Parathyroid adenoma (tissue), 2 donors: Measurements from ENCODE around the gene HOXB7.

ENCODE experiments used
- H2AFZ ChIP-seq: fragments of 300-600 bp; sonication (generic); one replicate; pipeline ENCODE4 v1.7.0; 2017; ENCODE audit warnings: antibody characterized with exemption, mild to moderate bottlenecking
- H3K27ac ChIP-seq: fragments of 300-600 bp; sonication (generic); one replicate; pipeline ENCODE4 v1.7.0; 2017
- H3K27me3 ChIP-seq: fragments of 300-600 bp; sonication (generic); one replicate; pipeline ENCODE4 v1.7.0; 2017; ENCODE audit warnings: low read length; ENCODE audit not compliant: control insufficient read depth, insufficient read depth
- H3K36me3 ChIP-seq: fragments of 300-600 bp; sonication (generic); one replicate; pipeline ENCODE4 v1.7.0; 2017; ENCODE audit warnings: low read length; ENCODE audit not compliant: control insufficient read depth, insufficient read depth
- H3K4me1 ChIP-seq: fragments of 300-600 bp; sonication (generic); one replicate; pipeline ENCODE4 v1.7.0; 2017; ENCODE audit warnings: control low read depth
- H3K4me2 ChIP-seq: fragments of 300-600 bp; sonication (generic); one replicate; pipeline ENCODE4 v1.7.0; 2017; ENCODE audit warnings: low read length
- H3K4me3 ChIP-seq: fragments of 300-600 bp; sonication (generic); one replicate; pipeline ENCODE4 v1.7.0; 2017; ENCODE audit warnings: low read depth, low read length
- H3K79me2 ChIP-seq: fragments of 300-600 bp; sonication (generic); one replicate; pipeline ENCODE4 v1.7.0; 2017; ENCODE audit warnings: control low read depth
- H3K9ac ChIP-seq: fragments of 300-600 bp; sonication (generic); one replicate; pipeline ENCODE4 v1.7.0; 2017; ENCODE audit warnings: mild to moderate bottlenecking
- H3K9me3 ChIP-seq: fragments of 300-600 bp; sonication (generic); one replicate; pipeline ENCODE4 v1.7.0; 2017; ENCODE audit warnings: low read length; ENCODE audit not compliant: control insufficient read depth
- CTCF ChIP-seq: fragments of 300-600 bp; sonication (generic); IDR thresholded peaks from one replicate; pipeline ENCODE4 v1.7.0; 2017; ENCODE audit warnings: antibody characterized with exemption, mild to moderate bottlenecking
- donor health status: primary hyperparathyroidism.

The HOXB7 gene

GRCh38 chr17:48561884-48562810 is 48.7 kb downstream of the HOXB7 start:
- H3K27me3 ChIP-seq, result no peaks in the 10 kb centered on the region
- TF ChIP-seq CTCF, result no peak
- H3K4me2 ChIP-seq, result peak overlapping the region; percentile 59
- H3K4me3 ChIP-seq, result no peak overlapping the region
- H3K4me1 ChIP-seq, result no peaks in the 10 kb centered on the region
- H3K79me2 ChIP-seq, result no peaks in the 10 kb centered on the region
- H3K27ac ChIP-seq, result no peak overlapping the region
- no peak overlapping the region for H3K9ac ChIP-seq
- H2AFZ ChIP-seq, result no peak overlapping the region
- H3K9me3 ChIP-seq, result no peaks in the 10 kb centered on the region
- H3K36me3 ChIP-seq, result no peaks in the 10 kb centered on the region

GRCh38 chr17:48559840-48560817 is 50.7 kb downstream of the HOXB7 start:
- no peak overlapping the region for H3K4me2 ChIP-seq
- H3K27me3 ChIP-seq, result no peaks in the 10 kb centered on the region
- no peaks in the 10 kb centered on the region for H3K9me3 ChIP-seq
- H3K36me3 ChIP-seq, result no peaks in the 10 kb centered on the region
- no peaks in the 10 kb centered on the region for H3K4me1 ChIP-seq
- no peak overlapping the region for H3K27ac ChIP-seq
- no peaks in the 10 kb centered on the region for H3K79me2 ChIP-seq
- H3K4me3 ChIP-seq, result no peak overlapping the region
- H2AFZ ChIP-seq, result no peak overlapping the region
- TF ChIP-seq CTCF, result no peak
- no peak overlapping the region for H3K9ac ChIP-seq

- Histone ChIP-seq H3K36me3 (no peaks in the 10 kb centered on the region), H3K4me1 (no peaks in the 10 kb centered on the region), H3K79me2 (no peaks in the 10 kb centered on the region), H3K4me3 (no peak overlapping the region), H3K9ac (no peak overlapping the region), H2AFZ (no peak overlapping the region), H3K27ac (no peak overlapping the region), H3K27me3 (no peaks in the 10 kb centered on the region), H3K9me3 (no peaks in the 10 kb centered on the region), H3K4me2 (no peak overlapping the region)
- no peak for TF ChIP-seq CTCF
These were observed 51.5 kb downstream of the HOXB7 start for GRCh38 chr17:48559122-48559839.

GRCh38 chr17:48558831-48559121 is 52.0 kb downstream of the HOXB7 start:
- no peaks in the 10 kb centered on the region for H3K4me1 ChIP-seq
- no peak overlapping the region for H2AFZ ChIP-seq
- H3K9ac ChIP-seq, result no peak overlapping the region
- H3K27me3 ChIP-seq, result no peaks in the 10 kb centered on the region
- no peaks in the 10 kb centered on the region for H3K36me3 ChIP-seq
- H3K4me2 ChIP-seq, result no peak overlapping the region
- no peak overlapping the region for H3K4me3 ChIP-seq
- H3K9me3 ChIP-seq, result no peaks in the 10 kb centered on the region
- no peak overlapping the region for H3K27ac ChIP-seq
- TF ChIP-seq CTCF, result no peak
- no peaks in the 10 kb centered on the region for H3K79me2 ChIP-seq
